Right atrium auricular region (tissue), 2 donors: ENCODE data around the gene CCR6. TPM values are rescaled to one million over a fixed set of nuclear protein-coding genes. Genes with fewer than 3 reads are reported as not detected.
"Not testable (repeated sequence)": the region's sequence is repeated elsewhere in the genome, so short reads cannot be mapped to it uniquely, and the experiment has no call there.

ENCODE experiments used
- DNase-seq: peaks from one replicate; pipeline ENCODE4 v3.0.0-alpha.2; 2019; ENCODE audit warnings: low spot score
- H3K27ac ChIP-seq, 2 donors: fragments of 200-600 bp; sonication (generic); 1 replicate in 1 of 2; 2 replicates in 1 of 2; pipeline ENCODE4 v1.5.1; 2016 to 2019
- H3K27me3 ChIP-seq, 2 donors: fragments of 200-600 bp; sonication (generic); one replicate each; pipeline versions ENCODE4 v1.5.1 to v1.6.0; 2017 to 2019
- H3K36me3 ChIP-seq: fragments of 200-600 bp; sonication (generic); one replicate; pipeline ENCODE4 v1.5.1; 2016
- H3K4me1 ChIP-seq, 2 donors: fragments of 200-600 bp; sonication (generic); one replicate each; pipeline versions ENCODE4 v1.5.1 to v1.6.0; 2017 to 2019
- H3K4me3 ChIP-seq, 2 donors: fragments of 200-600 bp; sonication (generic); 1 replicate in 1 of 2; 2 replicates in 1 of 2; pipeline ENCODE4 v1.5.1; 2017 to 2019; ENCODE audit warnings: mild to moderate bottlenecking in 1 of 2, moderate library complexity in 1 of 2
- H3K9me3 ChIP-seq, 2 donors: fragments of 200-600 bp; sonication (generic); one replicate each; pipeline ENCODE4 v1.5.1; 2019
- total RNA-seq, 2 donors: library from RNA; depleted of rRNA; stranded (reverse); fragments of >200 nt; gene quantifications; one replicate each; pipeline ENCODE4 v1.1.0, GENCODE V29; 2016
- TF ChIP-seq, protein P1 (sequence below), 2 donors: fragments of 200-600 bp; sonication (generic); IDR thresholded peaks; one replicate each; pipeline ENCODE4 v1.5.1; 2019; ENCODE audit warnings: antibody characterized with exemption in 2 of 2

CCR6 gene
- total RNA-seq, 2 donors from 2014 or later, result 0.37 TPM; not detected in 1

- H3K36me3 ChIP-seq, H3K27me3 ChIP-seq, H3K4me1 ChIP-seq, H3K4me3 ChIP-seq, H3K27ac ChIP-seq, DNase-seq, H3K9me3 ChIP-seq: not testable (repeated sequence)
- TF ChIP-seq, protein P1, sequence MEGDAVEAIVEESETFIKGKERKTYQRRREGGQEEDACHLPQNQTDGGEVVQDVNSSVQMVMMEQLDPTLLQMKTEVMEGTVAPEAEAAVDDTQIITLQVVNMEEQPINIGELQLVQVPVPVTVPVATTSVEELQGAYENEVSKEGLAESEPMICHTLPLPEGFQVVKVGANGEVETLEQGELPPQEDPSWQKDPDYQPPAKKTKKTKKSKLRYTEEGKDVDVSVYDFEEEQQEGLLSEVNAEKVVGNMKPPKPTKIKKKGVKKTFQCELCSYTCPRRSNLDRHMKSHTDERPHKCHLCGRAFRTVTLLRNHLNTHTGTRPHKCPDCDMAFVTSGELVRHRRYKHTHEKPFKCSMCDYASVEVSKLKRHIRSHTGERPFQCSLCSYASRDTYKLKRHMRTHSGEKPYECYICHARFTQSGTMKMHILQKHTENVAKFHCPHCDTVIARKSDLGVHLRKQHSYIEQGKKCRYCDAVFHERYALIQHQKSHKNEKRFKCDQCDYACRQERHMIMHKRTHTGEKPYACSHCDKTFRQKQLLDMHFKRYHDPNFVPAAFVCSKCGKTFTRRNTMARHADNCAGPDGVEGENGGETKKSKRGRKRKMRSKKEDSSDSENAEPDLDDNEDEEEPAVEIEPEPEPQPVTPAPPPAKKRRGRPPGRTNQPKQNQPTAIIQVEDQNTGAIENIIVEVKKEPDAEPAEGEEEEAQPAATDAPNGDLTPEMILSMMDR (IDR thresholded peaks at IDR 0.05), result peak in 1 of 2 donors; percentile 20
Measured at GRCh38 chr6:167182913-167183314, 60.0 kb downstream of the CCR6 start.

- H3K27ac ChIP-seq, H3K4me3 ChIP-seq, DNase-seq, H3K27me3 ChIP-seq, H3K4me1 ChIP-seq, H3K36me3 ChIP-seq, H3K9me3 ChIP-seq: not testable (repeated sequence)
Measured at GRCh38 chr6:167185101-167185500, 62.2 kb downstream of the CCR6 start.

- H3K27ac ChIP-seq, H3K27me3 ChIP-seq, H3K4me3 ChIP-seq, H3K36me3 ChIP-seq, DNase-seq, H3K4me1 ChIP-seq: not testable (repeated sequence)
- peaks cover 0 to 10% of the 10 kb centered on the region in 2 donors for H3K9me3 ChIP-seq
Measured at GRCh38 chr6:167187275-167187674, 64.4 kb downstream of the CCR6 start.

Other genes with a start within 250 kb of the CCR6 start
- gene RNASET2, start 166.5 kb upstream of the CCR6 start, total RNA-seq, result 10 to 100 TPM; 24.2 to 33.1 TPM
- gene CEP43, start 123.7 kb upstream of the CCR6 start, total RNA-seq, result 1 to 10 TPM; 6.7 to 8.8 TPM
- gene GPR31, start 34.9 kb downstream of the CCR6 start, total RNA-seq, result not detected
- not detected for gene UNC93A, start 168.2 kb downstream of the CCR6 start, total RNA-seq
- not detected for gene TTLL2, start 202.0 kb downstream of the CCR6 start, total RNA-seq